GM12878 (cell line): ENCODE measurements around the gene CCDC12. TPM values are rescaled to one million over a fixed set of nuclear protein-coding genes. Genes with fewer than 3 reads are reported as not detected.

Source experiments
- ATAC-seq: fragments of 200-7000 bp; cut with Tn5 transposase; 3 replicates; pipeline ENCODE4 v1.9.1; 2020; ENCODE audit warnings: mild to moderate bottlenecking, moderate library complexity
- BruUV-seq: library from RNA; stranded (reverse); fragments of 400-500 nt; replicated peaks from 2 replicates; lab custom pipeline; 2021; lab: Mats Ljungman, UMichigan
- CTCF ChIA-PET: fragments of 300-600 bp; sonication (Branson Sonifier 250); formaldehyde crosslinking; extraction: SDS; loops from one replicate; lab custom pipeline; 2021; ENCODE audit warnings: inconsistent platforms; lab: Yijun Ruan, JAX
- POLR2A ChIA-PET: fragments of 350-600 bp; formaldehyde crosslinking; extraction: SDS; loops from one replicate; lab custom pipeline; 2021; ENCODE audit warnings: inconsistent platforms; lab: Charles Lee
- RAD21 ChIA-PET: fragments of 300-600 bp; sonication (Branson Sonifier 250); formaldehyde crosslinking; loops from one replicate; lab custom pipeline; 2023; ENCODE audit warnings: antibody characterized with exemption; ENCODE audit not compliant: unreplicated experiment; lab: Charles Lee
- SMC1A ChIA-PET: fragments of 300-600 bp; sonication (Branson Sonifier 250); formaldehyde crosslinking; loops from one replicate; lab custom pipeline; 2023; ENCODE audit not compliant: unreplicated experiment, uncharacterized antibody; lab: Charles Lee
- DNase-seq: peaks from one replicate; pipeline ENCODE4 v3.0.0-alpha.2; 2011; ENCODE audit warnings: low read depth, low spot score
- FAIRE-seq: peaks from 3 replicates; lab custom pipeline; 2011; peaks lifted over from hg19 to GRCh38; lab: Jason Lieb, UNC
- H2AFZ ChIP-seq: 2 replicates; pipeline ENCODE4 v1.6.0; 2011; ENCODE audit warnings: low read depth, low read length, control low read depth; ENCODE audit not compliant: control insufficient read depth
- H3K27ac ChIP-seq: 2 replicates; pipeline ENCODE4 v1.5.1; 2011; ENCODE audit warnings: control low read depth; ENCODE audit not compliant: control insufficient read depth, insufficient read depth
- H3K27me3 ChIP-seq, 2 experiments: replicated peaks in 1 of 2; 2 replicates each; pipeline versions ENCODE4 v1.6.0 to v1.6.1; 2011; ENCODE audit warnings: low read length in 1 of 2; ENCODE audit not compliant: control insufficient read depth in 2 of 2, insufficient read depth in 2 of 2
- H3K36me3 ChIP-seq, 2 experiments: 2 replicates each; pipeline ENCODE4 v1.5.1; 2011; ENCODE audit warnings: low read length in 1 of 2; ENCODE audit not compliant: control insufficient read depth in 2 of 2, insufficient read depth in 2 of 2
- H3K4me1 ChIP-seq: 2 replicates; pipeline ENCODE4 v1.6.1; 2011; ENCODE audit warnings: mild to moderate bottlenecking, low read length, moderate library complexity, mixed read lengths; ENCODE audit not compliant: control insufficient read depth, insufficient read depth
- H3K4me2 ChIP-seq: 2 replicates; pipeline ENCODE4 v1.6.0; 2011; ENCODE audit warnings: control low read depth; ENCODE audit not compliant: control insufficient read depth, insufficient read depth
- H3K4me3 ChIP-seq: fragments of 200-600 bp; sonication (generic); 2 replicates; pipeline ENCODE4 v1.5.1; 2016
- H3K79me2 ChIP-seq: 2 replicates; pipeline ENCODE4 v1.6.0; 2011; ENCODE audit warnings: low read length; ENCODE audit not compliant: control insufficient read depth, insufficient read depth
- H3K9ac ChIP-seq: 2 replicates; pipeline ENCODE4 v1.8.0; 2011; ENCODE audit warnings: low read length, control low read depth, mixed read lengths; ENCODE audit not compliant: control insufficient read depth, insufficient read depth
- H3K9me3 ChIP-seq: replicated peaks from 3 replicates; pipeline ENCODE4 v1.5.1; 2011; ENCODE audit warnings: mild to moderate bottlenecking, low read length; ENCODE audit not compliant: control insufficient read depth, insufficient read depth
- H4K20me1 ChIP-seq: 2 replicates; pipeline ENCODE4 v1.6.0; 2011; ENCODE audit not compliant: control insufficient read depth, insufficient read depth
- CREB1 ChIP-seq: IDR thresholded peaks from 2 replicates; pipeline ENCODE4 v1.6.1; 2012; ENCODE audit warnings: low read depth, mild to moderate bottlenecking, inconsistent platforms
- EGR1 ChIP-seq, 2 experiments: IDR thresholded peaks; 1 replicate in 1 of 2; 2 replicates in 1 of 2; pipeline ENCODE4 v1.6.1; 2011 to 2012; ENCODE audit warnings: low read depth in 2 of 2, low read length in 2 of 2, borderline replicate concordance in 1 of 2, mild to moderate bottlenecking in 1 of 2, moderate library complexity in 1 of 2
- FOS ChIP-seq: IDR thresholded peaks from 3 replicates; pipeline ENCODE4 v1.6.1; 2011; ENCODE audit warnings: borderline replicate concordance; ENCODE audit not compliant: insufficient read length; ENCODE audit errors: extremely low read depth
- FOXK2 ChIP-seq: fragments of 450-650 bp; IDR thresholded peaks from 2 replicates; pipeline ENCODE4 v1.6.1; 2017; ENCODE audit warnings: mild to moderate bottlenecking, moderate library complexity
- IKZF1 ChIP-seq: fragments of 450-650 bp; conservative IDR thresholded peaks from 2 replicates; pipeline ENCODE4 v1.6.1; 2017; ENCODE audit warnings: antibody characterized with exemption, mild to moderate bottlenecking
- JUNB ChIP-seq: IDR thresholded peaks from 2 replicates; pipeline ENCODE4 v1.6.1; 2016; ENCODE audit warnings: antibody characterized with exemption, mild to moderate bottlenecking
- NR2C1 ChIP-seq: fragments of 450-650 bp; IDR thresholded peaks from 2 replicates; pipeline ENCODE4 v1.6.1; 2017; ENCODE audit warnings: antibody characterized with exemption, mild to moderate bottlenecking, moderate library complexity
- RUNX3 ChIP-seq: IDR thresholded peaks from 2 replicates; pipeline ENCODE4 v1.6.1; 2012; ENCODE audit warnings: low read length, inconsistent platforms
- SREBF2 ChIP-seq: IDR thresholded peaks from 2 replicates; pipeline ENCODE4 v1.6.1; 2012; ENCODE audit warnings: mild to moderate bottlenecking, low read length
- SRF ChIP-seq, 2 experiments: IDR thresholded peaks; 2 replicates each; pipeline ENCODE4 v1.6.1; 2011; ENCODE audit warnings: low read depth in 2 of 2, low read length in 2 of 2, mild to moderate bottlenecking in 1 of 2, moderate library complexity in 1 of 2
- TCF7 ChIP-seq: IDR thresholded peaks from 2 replicates; pipeline ENCODE4 v1.6.1; 2014; ENCODE audit warnings: antibody characterized with exemption, borderline replicate concordance
- ZNF207 ChIP-seq: fragments of 450-650 bp; IDR thresholded peaks from 2 replicates; pipeline ENCODE4 v1.6.1; 2014; ENCODE audit warnings: antibody characterized with exemption, mild to moderate bottlenecking, borderline replicate concordance
- ZNF274 ChIP-seq: IDR thresholded peaks from one replicate; pipeline ENCODE4 v1.8.0; 2011; ENCODE audit not compliant: insufficient read length, insufficient read depth
- WGBS: methylation state at CpG from one replicate; pipeline ENCODE4 v1.1.6; 2016; ENCODE audit warnings: low lambda C conversion rate; ENCODE audit not compliant: insufficient replicate concordance, insufficient coverage; ENCODE audit errors: missing lambda C conversion rate; 5-methylcytosine and 5-hydroxymethylcytosine counted together
- in situ Hi-C: fragments of 300-500 bp; cut with MboI; formaldehyde crosslinking; loops from 9 replicates; pipeline ENCODE4 v1.14.3; 2018; ENCODE audit warnings: mixed read lengths
- intact Hi-C: fragments of 100-400 bp; cut with micrococcal nuclease; formaldehyde crosslinking; loops from one replicate; pipeline ENCODE4 v1.14.2; 2022; ENCODE audit not compliant: unreplicated experiment
- polyA plus RNA-seq, 11 experiments: library from polyadenylated mRNA; depleted of rRNA in 4 of 11; unstranded in 6 of 11; stranded (reverse) in 5 of 11; fragments of >200 nt; fragmentation: Nextera tagmentation in 4 of 11; fragmentation: Illumina TruSeq in 1 of 11; extraction: Ambion mirVana in 4 of 11; extraction: Trizol in 1 of 11; gene quantifications; 1 replicate in 1 of 11; 2 replicates in 10 of 11; pipeline versions ENCODE4 v1.2.1 to v1.2.3, GENCODE V29; 2011 to 2016; ENCODE audit warnings: inconsistent platforms in 2 of 11, missing spikeins in 2 of 11, low read depth in 1 of 11
- total RNA-seq, 4 experiments: library from RNA; depleted of rRNA in 3 of 4; stranded (reverse); fragments of >200 nt in 3 of 4; fragmentation: Illumina TruSeq in 1 of 4; extraction: Trizol in 1 of 4; gene quantifications; 2 replicates each; pipeline versions ENCODE4 v1.2.1 to v1.2.3, GENCODE V29; 2013 to 2021
- TF ChIP-seq, protein P1 (sequence below), 3 experiments: IDR thresholded peaks in 2 of 3; conservative IDR thresholded peaks in 1 of 3; 2 replicates each; pipeline ENCODE4 v1.5.1; 2011; ENCODE audit warnings: low read depth in 3 of 3, low read length in 3 of 3, mild to moderate bottlenecking in 3 of 3, control low read depth in 2 of 3, moderate library complexity in 2 of 3, inconsistent platforms in 1 of 3, mixed read lengths in 1 of 3; ENCODE audit not compliant: control insufficient read depth in 2 of 3, insufficient read depth in 1 of 3; ENCODE audit errors: extremely low read depth in 1 of 3
- TF ChIP-seq, protein P2 (sequence below): fragments of 450-650 bp; IDR thresholded peaks from 2 replicates; pipeline ENCODE4 v1.6.1; 2014; ENCODE audit warnings: mild to moderate bottlenecking
- TF ChIP-seq, protein P3 (sequence below): fragments of 150-350 bp; IDR thresholded peaks from 2 replicates; pipeline ENCODE4 v1.6.1; 2014; ENCODE audit warnings: mild to moderate bottlenecking, low read depth, low read length
- TF ChIP-seq, protein P4 (sequence below): IDR thresholded peaks from 2 replicates; pipeline ENCODE4 v1.6.1; 2011; ENCODE audit warnings: borderline replicate concordance, low read depth, mild to moderate bottlenecking, moderate library complexity, low read length; ENCODE audit not compliant: insufficient read depth, poor library complexity, severe bottlenecking

Gene CCDC12
- total and polyA plus RNA-seq, 10 of the 15 experiments (the other 5 are each of a cell fraction or from before 2014, with no cell fraction given), result 9.2 to 91.4 (median 61.3) TPM

DNA sequence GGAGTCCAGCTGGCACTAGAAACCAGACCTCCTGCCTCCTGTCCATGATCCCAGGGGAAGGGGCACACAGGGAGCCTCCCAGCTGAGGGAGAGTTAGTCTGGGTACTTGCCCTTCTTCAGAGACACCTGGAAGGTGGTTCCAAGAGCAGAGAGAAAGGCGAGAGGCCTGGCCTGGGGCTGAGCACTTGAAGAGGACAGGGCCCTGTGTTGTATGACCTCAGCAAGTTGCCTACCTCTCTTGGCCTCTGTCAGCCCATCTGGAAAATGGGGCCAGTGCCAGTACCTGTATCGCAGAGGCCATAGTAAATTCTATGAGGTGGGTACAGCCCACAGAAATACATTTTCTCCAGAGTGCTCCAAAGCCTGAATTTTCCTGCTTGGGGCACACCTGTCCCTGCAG lies 79.5 kb downstream of the CCDC12 start:
- Histone ChIP-seq H4K20me1 (no peaks in the 10 kb centered on the region), H3K9ac (no peak overlapping the region), H3K4me3 (no peak overlapping the region), H3K27me3 (no peaks in the 10 kb centered on the region; a peak in 1 of 4 replicates), H3K27ac (no peak overlapping the region), H3K4me1 (no peaks in the 10 kb centered on the region; the same call in 1 of the 2 replicates)
- FAIRE-seq, result no peak
- no TSS peak for BruUV-seq
- intact Hi-C loops, result no loop called here
- POLR2A ChIA-PET, result no interaction called here
- no peak for TF ChIP-seq CREB1
- no peak for TF ChIP-seq RUNX3
- no peak for TF ChIP-seq TCF7
- no peak for TF ChIP-seq ZNF274
- TF ChIP-seq, protein P1, sequence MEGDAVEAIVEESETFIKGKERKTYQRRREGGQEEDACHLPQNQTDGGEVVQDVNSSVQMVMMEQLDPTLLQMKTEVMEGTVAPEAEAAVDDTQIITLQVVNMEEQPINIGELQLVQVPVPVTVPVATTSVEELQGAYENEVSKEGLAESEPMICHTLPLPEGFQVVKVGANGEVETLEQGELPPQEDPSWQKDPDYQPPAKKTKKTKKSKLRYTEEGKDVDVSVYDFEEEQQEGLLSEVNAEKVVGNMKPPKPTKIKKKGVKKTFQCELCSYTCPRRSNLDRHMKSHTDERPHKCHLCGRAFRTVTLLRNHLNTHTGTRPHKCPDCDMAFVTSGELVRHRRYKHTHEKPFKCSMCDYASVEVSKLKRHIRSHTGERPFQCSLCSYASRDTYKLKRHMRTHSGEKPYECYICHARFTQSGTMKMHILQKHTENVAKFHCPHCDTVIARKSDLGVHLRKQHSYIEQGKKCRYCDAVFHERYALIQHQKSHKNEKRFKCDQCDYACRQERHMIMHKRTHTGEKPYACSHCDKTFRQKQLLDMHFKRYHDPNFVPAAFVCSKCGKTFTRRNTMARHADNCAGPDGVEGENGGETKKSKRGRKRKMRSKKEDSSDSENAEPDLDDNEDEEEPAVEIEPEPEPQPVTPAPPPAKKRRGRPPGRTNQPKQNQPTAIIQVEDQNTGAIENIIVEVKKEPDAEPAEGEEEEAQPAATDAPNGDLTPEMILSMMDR (IDR thresholded peaks at IDR 0.05 in 2 of 3, conservative IDR thresholded peaks at IDR 0.05 in 1 of 3; ENCODE audit: control insufficient read depth in 2 of 3, extremely low read depth in 1 of 3, insufficient read depth in 1 of 3, low read depth in 3 of 3, low read length in 3 of 3), result no peak
- TF ChIP-seq, protein P2, sequence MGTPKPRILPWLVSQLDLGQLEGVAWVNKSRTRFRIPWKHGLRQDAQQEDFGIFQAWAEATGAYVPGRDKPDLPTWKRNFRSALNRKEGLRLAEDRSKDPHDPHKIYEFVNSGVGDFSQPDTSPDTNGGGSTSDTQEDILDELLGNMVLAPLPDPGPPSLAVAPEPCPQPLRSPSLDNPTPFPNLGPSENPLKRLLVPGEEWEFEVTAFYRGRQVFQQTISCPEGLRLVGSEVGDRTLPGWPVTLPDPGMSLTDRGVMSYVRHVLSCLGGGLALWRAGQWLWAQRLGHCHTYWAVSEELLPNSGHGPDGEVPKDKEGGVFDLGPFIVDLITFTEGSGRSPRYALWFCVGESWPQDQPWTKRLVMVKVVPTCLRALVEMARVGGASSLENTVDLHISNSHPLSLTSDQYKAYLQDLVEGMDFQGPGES, result no peak
- TF ChIP-seq SREBF2, result no peak
- TF ChIP-seq EGR1 (IDR thresholded peaks at IDR 0.05; ENCODE audit: borderline replicate concordance in 1 of 2, low read depth in 2 of 2, low read length in 2 of 2), result no peak
- no peak for TF ChIP-seq SRF (IDR thresholded peaks at IDR 0.05; ENCODE audit: low read depth in 2 of 2, low read length in 2 of 2)
- TF ChIP-seq, protein P3, sequence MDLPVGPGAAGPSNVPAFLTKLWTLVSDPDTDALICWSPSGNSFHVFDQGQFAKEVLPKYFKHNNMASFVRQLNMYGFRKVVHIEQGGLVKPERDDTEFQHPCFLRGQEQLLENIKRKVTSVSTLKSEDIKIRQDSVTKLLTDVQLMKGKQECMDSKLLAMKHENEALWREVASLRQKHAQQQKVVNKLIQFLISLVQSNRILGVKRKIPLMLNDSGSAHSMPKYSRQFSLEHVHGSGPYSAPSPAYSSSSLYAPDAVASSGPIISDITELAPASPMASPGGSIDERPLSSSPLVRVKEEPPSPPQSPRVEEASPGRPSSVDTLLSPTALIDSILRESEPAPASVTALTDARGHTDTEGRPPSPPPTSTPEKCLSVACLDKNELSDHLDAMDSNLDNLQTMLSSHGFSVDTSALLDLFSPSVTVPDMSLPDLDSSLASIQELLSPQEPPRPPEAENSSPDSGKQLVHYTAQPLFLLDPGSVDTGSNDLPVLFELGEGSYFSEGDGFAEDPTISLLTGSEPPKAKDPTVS, result no peak
- no peak for TF ChIP-seq FOS
- TF ChIP-seq FOXK2, result no peak
- TF ChIP-seq NR2C1, result no peak
- TF ChIP-seq, protein P4, sequence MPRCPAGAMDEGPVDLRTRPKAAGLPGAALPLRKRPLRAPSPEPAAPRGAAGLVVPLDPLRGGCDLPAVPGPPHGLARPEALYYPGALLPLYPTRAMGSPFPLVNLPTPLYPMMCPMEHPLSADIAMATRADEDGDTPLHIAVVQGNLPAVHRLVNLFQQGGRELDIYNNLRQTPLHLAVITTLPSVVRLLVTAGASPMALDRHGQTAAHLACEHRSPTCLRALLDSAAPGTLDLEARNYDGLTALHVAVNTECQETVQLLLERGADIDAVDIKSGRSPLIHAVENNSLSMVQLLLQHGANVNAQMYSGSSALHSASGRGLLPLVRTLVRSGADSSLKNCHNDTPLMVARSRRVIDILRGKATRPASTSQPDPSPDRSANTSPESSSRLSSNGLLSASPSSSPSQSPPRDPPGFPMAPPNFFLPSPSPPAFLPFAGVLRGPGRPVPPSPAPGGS, result no peak
- TF ChIP-seq JUNB, result no peak
- TF ChIP-seq IKZF1, result no peak
- no peak for TF ChIP-seq ZNF207
- TF ChIP-seq, all 136 proteins: peak for 0
- WGBS, result 74% methylated on average over 2 of the region's 2 CpGs
- DNase-seq (no peak), ATAC-seq (no peak)
- in situ Hi-C loops, result loop anchor here (5.0 kb wide), 1 partner anchor 185 kb away; no protein-coding TSS in a partner anchor
- Histone ChIP-seq H3K9me3 (no peaks in the 10 kb centered on the region), H3K36me3 (no peaks in the 10 kb centered on the region), H3K79me2 (no peaks in the 10 kb centered on the region), H3K4me2 (no peak overlapping the region), H2AFZ (no peak overlapping the region)
- ChIA-PET RAD21 (no interaction called here), SMC1A (interaction anchor here (0.8 kb wide), 1 partner anchor 190 kb away, joined by 4 read pairs; no protein-coding TSS in a partner anchor), CTCF (interaction anchor here (0.5 to 2.9 kb wide), 3 partner anchors 12 to 130 kb away, joined by 3 to 35 read pairs (median 6); no protein-coding TSS in a partner anchor)
